ENCODE data around the gene ABCB9. TPM values are rescaled to one million over a fixed set of nuclear protein-coding genes. Genes with fewer than 3 reads are reported as not detected.
"Not testable (repeated sequence)": the region's sequence is repeated elsewhere in the genome, so short reads cannot be mapped to it uniquely, and the experiment has no call there.

The ABCB9 gene
- total RNA-seq: 2.1 TPM
- polyA plus RNA-seq: 1.8 TPM
- long read RNA-seq, donor 1: 0 reads
- long read RNA-seq, donor 2: 0 reads
- long read RNA-seq, donor 3, partial matches to known transcripts: 248 of 366 reads
- long read RNA-seq, donor 3, other reads (novel, unspliced or antisense): 117 of 366 reads
- long read RNA-seq, donor 4, partial matches to known transcripts: 138 of 224 reads
- long read RNA-seq, donor 4, other reads (novel, unspliced or antisense): 86 of 224 reads
- long read RNA-seq, donor 5, partial matches to known transcripts: 0 of 2 reads
- long read RNA-seq, donor 5, other reads (novel, unspliced or antisense): 0 of 2 reads
- long read RNA-seq, donor 6, partial matches to known transcripts: 247 of 407 reads
- long read RNA-seq, donor 6, other reads (novel, unspliced or antisense): 159 of 407 reads
- long read RNA-seq, donor 7, partial matches to known transcripts: 102 of 222 reads
- long read RNA-seq, donor 7, other reads (novel, unspliced or antisense): 120 of 222 reads
- long read RNA-seq, donor 8, partial matches to known transcripts: 0 of 1 reads
- long read RNA-seq, donor 8, other reads (novel, unspliced or antisense): 0 of 1 reads
- long read RNA-seq, donor 9, partial matches to known transcripts: 128 of 183 reads
- long read RNA-seq, donor 9, other reads (novel, unspliced or antisense): 55 of 183 reads
- long read RNA-seq, donor 10, partial matches to known transcripts: 103 of 177 reads
- long read RNA-seq, donor 10, other reads (novel, unspliced or antisense): 74 of 177 reads

DNA sequence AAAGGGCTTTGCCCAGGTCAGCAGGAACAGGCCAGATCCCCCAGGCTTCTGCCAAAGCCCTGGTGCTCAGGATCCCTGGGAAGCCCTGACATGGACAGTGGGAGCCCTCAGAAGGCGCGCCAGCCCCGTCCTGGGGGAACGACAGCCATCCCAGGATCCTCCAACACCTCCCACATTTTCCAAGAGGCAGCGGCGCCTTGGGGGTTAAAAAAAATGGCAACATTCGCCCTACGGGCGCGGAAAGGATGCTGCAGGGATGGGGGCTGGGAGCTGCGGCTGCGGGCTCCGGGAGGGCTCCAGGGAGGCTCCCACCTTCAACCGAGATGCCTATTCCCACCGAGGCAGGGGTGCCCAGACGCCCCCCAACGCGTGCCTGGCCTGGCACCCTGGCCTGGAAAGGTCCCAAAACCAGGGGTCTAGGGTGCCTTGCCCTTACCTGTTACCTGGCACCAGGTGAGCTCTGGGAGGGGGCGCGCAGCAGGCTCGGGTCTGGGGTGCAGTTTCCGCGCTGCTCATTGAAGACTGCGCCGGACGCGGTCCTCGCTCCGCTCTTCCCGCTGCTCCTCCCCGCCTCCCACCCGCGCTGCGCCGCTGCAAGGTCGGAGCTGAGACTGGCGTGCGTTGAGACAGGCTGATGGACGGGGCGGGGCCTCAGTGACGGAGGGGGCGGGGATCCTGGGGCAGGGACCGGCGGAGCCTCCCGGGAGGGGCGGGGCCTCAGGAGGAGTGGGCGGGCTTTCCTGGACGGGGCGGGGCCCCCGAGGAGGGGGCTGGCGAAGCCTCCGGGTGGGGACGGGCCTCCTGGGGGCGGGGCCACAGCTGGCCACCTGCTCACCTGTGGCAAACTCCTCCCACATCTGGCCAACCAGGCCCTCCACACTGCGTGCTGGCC lies at the start of gene ABCB9:
TSS of gene ABCB9 (minus strand) at position 613 of the 892 bp plus-strand sequence. CDS start 6,228 bp downstream, outside the sequence.
- peaks cover 8 to 27% of the 10 kb centered on the region in 2 donors for H3K4me1 ChIP-seq (ENCODE audit: control insufficient read depth in 2 of 2, insufficient read depth in 2 of 2, low read length in 2 of 2)
- H3K27ac ChIP-seq (ENCODE audit: low read depth in 1 of 2, low read length in 1 of 2): peak within 1 kb of the TSS in 1 of 2 donors; percentile 46

DNA sequence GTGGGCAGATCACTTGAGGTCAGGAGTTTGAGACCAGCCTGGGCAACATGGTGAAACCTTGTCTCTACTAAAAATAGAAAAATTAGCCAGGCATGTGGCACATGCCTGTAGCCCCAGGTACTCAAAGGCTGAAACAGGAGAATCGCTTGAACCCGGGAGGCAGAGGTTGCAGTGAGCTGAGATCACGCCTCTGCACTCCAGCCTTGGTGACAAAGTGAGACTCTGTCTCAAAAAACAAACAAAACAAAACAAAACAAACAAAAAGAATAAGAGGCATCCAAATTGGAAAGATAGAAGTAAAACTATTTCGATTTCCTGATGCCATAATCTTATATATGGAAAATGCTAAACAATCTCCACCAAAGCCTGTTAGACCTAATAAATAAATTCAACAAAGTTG lies 48.2 kb upstream of the ABCB9 start:
- H3K9me3 ChIP-seq (ENCODE audit: control insufficient read depth in 2 of 2, insufficient read depth in 1 of 2, low read length in 1 of 2); H3K27ac ChIP-seq (ENCODE audit: low read depth in 1 of 2, low read length in 1 of 2); H3K4me3 ChIP-seq (ENCODE audit: low read length in 2 of 2); H3K27me3 ChIP-seq (ENCODE audit: control insufficient read depth in 2 of 2, insufficient read depth in 1 of 2, low read length in 1 of 2); DNase-seq (ENCODE audit: low read depth in 6 of 9, low spot score in 9 of 9): not testable (repeated sequence)
- Histone ChIP-seq H3K4me1 (ENCODE audit: control insufficient read depth in 2 of 2, insufficient read depth in 2 of 2, low read length in 2 of 2) (peaks cover 0 to 14% of the 10 kb centered on the region in 2 donors), H3K36me3 (ENCODE audit: control insufficient read depth in 2 of 2, insufficient read depth in 2 of 2, low read length in 1 of 2) (peaks cover 60 to 89% of the 10 kb centered on the region in 2 donors)
- 97% methylated on average over 4 of the region's 4 CpGs for WGBS

More for the DNA sequence above, at the start of gene ABCB9:
- no peaks in the 10 kb centered on the region for H3K9me3 ChIP-seq (ENCODE audit: control insufficient read depth in 2 of 2, insufficient read depth in 1 of 2, low read length in 1 of 2)
- WGBS: 7% methylated on average over 55 of the region's 55 CpGs
- peak within 1 kb of the TSS; percentile 42 to 46 for H3K4me3 ChIP-seq (ENCODE audit: low read length in 2 of 2)
- no peaks in the 10 kb centered on the region for H3K27me3 ChIP-seq (ENCODE audit: control insufficient read depth in 2 of 2, insufficient read depth in 1 of 2, low read length in 1 of 2)
- DNase-seq (ENCODE audit: low read depth in 6 of 9, low spot score in 9 of 9): peak in 7 of 9 donors; percentile 65 to 86 (median 80)
- H3K36me3 ChIP-seq (ENCODE audit: control insufficient read depth in 2 of 2, insufficient read depth in 2 of 2, low read length in 1 of 2): no peaks in the 10 kb centered on the region

DNA sequence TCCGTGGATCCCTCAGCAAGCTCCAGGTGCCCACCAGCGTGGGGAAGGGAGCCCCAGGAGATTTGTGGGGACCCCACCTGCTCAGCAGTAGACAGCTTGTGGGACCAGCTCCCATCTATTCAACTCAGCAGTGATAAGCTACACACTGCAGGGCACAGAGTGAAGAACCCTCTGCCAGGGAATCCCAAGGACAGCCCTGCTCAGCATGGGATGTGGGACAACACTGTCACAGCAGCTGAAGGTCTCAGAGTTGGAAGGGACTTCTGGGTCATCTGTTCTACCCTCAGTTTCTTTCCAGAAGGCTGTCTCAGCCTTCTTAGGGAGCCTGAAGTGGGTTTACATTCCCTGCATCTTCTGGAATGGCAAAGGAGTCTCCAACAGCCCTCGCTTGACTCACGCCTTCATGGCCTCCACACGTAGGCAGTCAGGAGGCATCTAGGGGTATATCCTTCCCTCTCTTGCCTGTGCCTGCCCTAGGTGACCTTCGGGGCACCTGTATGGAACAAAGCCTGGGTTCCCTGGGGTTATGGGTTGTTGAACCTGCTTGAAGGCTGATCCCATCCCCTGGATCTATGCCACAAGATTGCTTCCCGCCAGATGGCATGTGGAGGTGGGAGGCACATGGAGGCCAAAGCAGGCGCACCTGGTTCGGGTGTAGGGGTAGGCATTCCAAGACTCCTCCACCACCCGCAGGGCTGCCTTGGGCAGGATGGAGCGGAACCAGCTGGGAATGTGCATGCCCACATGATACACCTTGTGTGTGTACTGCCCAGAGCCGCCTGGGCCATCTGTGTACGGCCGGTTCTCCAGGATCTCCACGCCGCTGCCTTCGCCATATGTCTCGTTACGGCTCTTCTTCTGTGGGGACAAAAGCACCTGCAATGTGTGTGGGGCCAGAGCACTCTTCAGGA lies 47.2 kb upstream of the ABCB9 start:
- Histone ChIP-seq H3K4me1 (ENCODE audit: control insufficient read depth in 2 of 2, insufficient read depth in 2 of 2, low read length in 2 of 2) (peaks cover 0 to 12% of the 10 kb centered on the region in 2 donors), H3K36me3 (ENCODE audit: control insufficient read depth in 2 of 2, insufficient read depth in 2 of 2, low read length in 1 of 2) (peaks cover 62 to 89% of the 10 kb centered on the region in 2 donors), H3K27me3 (ENCODE audit: control insufficient read depth in 2 of 2, insufficient read depth in 1 of 2, low read length in 1 of 2) (no peaks in the 10 kb centered on the region), H3K4me3 (ENCODE audit: low read length in 2 of 2) (no peak overlapping the region), H3K27ac (ENCODE audit: low read depth in 1 of 2, low read length in 1 of 2) (no peak overlapping the region), H3K9me3 (ENCODE audit: control insufficient read depth in 2 of 2, insufficient read depth in 1 of 2, low read length in 1 of 2) (no peaks in the 10 kb centered on the region)
- no peak for DNase-seq (ENCODE audit: low read depth in 6 of 9, low spot score in 9 of 9)
- 97% methylated on average over 19 of the region's 19 CpGs for WGBS

DNA sequence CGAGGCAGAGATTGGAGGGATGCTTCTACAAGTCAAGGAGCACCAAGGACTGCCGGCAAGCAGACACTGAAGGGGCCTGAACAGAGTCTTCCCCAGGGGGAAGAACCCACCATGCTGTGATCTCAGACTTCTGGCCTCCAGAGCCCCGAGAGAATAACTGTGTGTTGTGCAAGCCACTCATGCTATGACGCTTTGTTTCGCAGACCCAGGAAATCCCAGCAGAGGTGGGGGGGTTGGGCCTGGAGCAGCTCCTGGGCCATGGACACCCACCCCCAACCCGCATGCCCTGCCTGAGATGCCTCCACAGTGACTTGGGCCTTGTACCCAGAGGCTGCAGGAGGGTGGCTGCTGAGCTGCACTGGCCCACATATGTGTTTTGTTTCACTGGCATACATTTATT lies 45.4 kb upstream of the ABCB9 start:
- Histone ChIP-seq H3K9me3 (ENCODE audit: control insufficient read depth in 2 of 2, insufficient read depth in 1 of 2, low read length in 1 of 2) (no peaks in the 10 kb centered on the region), H3K4me3 (ENCODE audit: low read length in 2 of 2) (no peak overlapping the region), H3K36me3 (ENCODE audit: control insufficient read depth in 2 of 2, insufficient read depth in 2 of 2, low read length in 1 of 2) (peaks cover 79 to 96% of the 10 kb centered on the region in 2 donors)

DNA sequence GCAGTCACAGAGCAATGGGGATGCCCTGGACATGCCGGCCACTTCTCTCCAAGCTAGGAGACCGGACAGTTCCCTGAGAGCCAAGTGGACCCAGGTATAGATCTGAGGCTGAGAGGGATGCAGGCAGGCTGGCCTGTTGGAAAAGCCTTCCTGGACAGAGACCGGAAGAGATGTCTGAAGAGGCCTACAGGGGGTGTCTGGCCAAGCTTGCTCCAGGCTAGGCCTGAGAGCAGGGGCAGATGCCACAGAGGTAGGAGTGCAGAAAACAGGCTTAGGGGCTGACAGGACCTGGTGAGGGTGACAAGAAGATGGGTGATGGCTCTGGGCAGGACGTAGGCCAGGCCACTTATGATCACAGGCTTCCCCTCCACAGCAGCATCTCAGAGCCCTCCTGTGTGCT lies 44.4 kb upstream of the ABCB9 start:
- WGBS: 96% methylated on average over 4 of the region's 4 CpGs
- no peaks in the 10 kb centered on the region for H3K27me3 ChIP-seq (ENCODE audit: control insufficient read depth in 2 of 2, insufficient read depth in 1 of 2, low read length in 1 of 2)

More for the DNA sequence above, 45.4 kb upstream of the ABCB9 start:
- Histone ChIP-seq H3K27me3 (ENCODE audit: control insufficient read depth in 2 of 2, insufficient read depth in 1 of 2, low read length in 1 of 2) (no peaks in the 10 kb centered on the region), H3K27ac (ENCODE audit: low read depth in 1 of 2, low read length in 1 of 2) (no peak overlapping the region), H3K4me1 (ENCODE audit: control insufficient read depth in 2 of 2, insufficient read depth in 2 of 2, low read length in 2 of 2) (peaks cover 0 to 12% of the 10 kb centered on the region in 2 donors)
- DNase-seq (ENCODE audit: low read depth in 6 of 9, low spot score in 9 of 9): no peak
- WGBS: 97% methylated on average over 6 of the region's 6 CpGs

DNA sequence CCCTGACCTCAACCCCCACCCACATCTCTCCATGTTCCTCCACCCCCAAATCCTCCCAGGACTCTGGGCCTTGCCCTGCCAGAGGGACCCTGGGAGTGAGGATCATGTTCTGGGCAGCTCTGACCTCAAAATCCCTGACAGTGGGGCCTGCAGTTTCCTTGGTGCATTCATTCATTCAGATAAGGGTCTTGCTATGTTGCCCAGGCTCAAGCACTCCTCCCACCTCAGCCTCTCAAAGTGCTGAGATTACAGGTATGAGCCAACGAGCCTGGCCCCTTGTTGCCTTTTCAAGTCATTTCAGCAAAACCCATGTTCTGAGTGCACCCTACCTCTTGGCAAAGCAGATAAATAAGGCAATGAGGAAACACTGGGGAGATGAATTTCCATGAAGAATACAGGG lies 43.8 kb upstream of the ABCB9 start:
- Histone ChIP-seq H3K27ac (ENCODE audit: low read depth in 1 of 2, low read length in 1 of 2) (no peak overlapping the region), H3K9me3 (ENCODE audit: control insufficient read depth in 2 of 2, insufficient read depth in 1 of 2, low read length in 1 of 2) (no peaks in the 10 kb centered on the region), H3K36me3 (ENCODE audit: control insufficient read depth in 2 of 2, insufficient read depth in 2 of 2, low read length in 1 of 2) (peaks cover 86 to 99% of the 10 kb centered on the region in 2 donors), H3K27me3 (ENCODE audit: control insufficient read depth in 2 of 2, insufficient read depth in 1 of 2, low read length in 1 of 2) (no peaks in the 10 kb centered on the region), H3K4me1 (ENCODE audit: control insufficient read depth in 2 of 2, insufficient read depth in 2 of 2, low read length in 2 of 2) (peaks cover 0 to 10% of the 10 kb centered on the region in 2 donors), H3K4me3 (ENCODE audit: low read length in 2 of 2) (no peak overlapping the region)
- DNase-seq (ENCODE audit: low read depth in 6 of 9, low spot score in 9 of 9): no peak
- WGBS: 91% methylated on average over 1 of the region's 1 CpG

More for the DNA sequence above, 44.4 kb upstream of the ABCB9 start:
- H3K36me3 ChIP-seq (ENCODE audit: control insufficient read depth in 2 of 2, insufficient read depth in 2 of 2, low read length in 1 of 2): peaks cover 80 to 98% of the 10 kb centered on the region in 2 donors
- H3K27ac ChIP-seq (ENCODE audit: low read depth in 1 of 2, low read length in 1 of 2): no peak overlapping the region
- H3K4me3 ChIP-seq (ENCODE audit: low read length in 2 of 2): no peak overlapping the region
- no peaks in the 10 kb centered on the region for H3K9me3 ChIP-seq (ENCODE audit: control insufficient read depth in 2 of 2, insufficient read depth in 1 of 2, low read length in 1 of 2)
- peaks cover 0 to 10% of the 10 kb centered on the region in 2 donors for H3K4me1 ChIP-seq (ENCODE audit: control insufficient read depth in 2 of 2, insufficient read depth in 2 of 2, low read length in 2 of 2)
- DNase-seq (ENCODE audit: low read depth in 6 of 9, low spot score in 9 of 9): no peak

DNA sequence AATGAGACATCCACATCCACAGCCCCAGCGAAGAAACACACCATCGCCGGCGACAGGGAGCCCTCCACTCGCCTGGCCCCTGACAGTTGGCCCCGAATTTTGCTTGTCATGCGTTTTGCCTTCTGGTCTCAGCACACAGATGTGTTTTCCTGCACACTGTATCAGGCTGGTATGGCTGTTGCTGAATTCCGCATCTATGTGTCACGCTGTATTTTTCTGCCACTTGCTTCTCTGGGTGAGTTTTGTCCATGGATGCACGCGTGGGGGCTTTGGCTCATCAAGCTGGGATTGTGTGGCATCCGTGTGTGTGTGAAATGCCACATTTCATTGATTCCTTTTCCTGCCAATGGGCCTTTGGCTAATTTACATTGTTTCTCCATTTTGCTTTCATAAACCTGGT lies 40.7 kb upstream of the ABCB9 start:
- Histone ChIP-seq H3K4me3 (ENCODE audit: low read length in 2 of 2) (no peak overlapping the region), H3K4me1 (ENCODE audit: control insufficient read depth in 2 of 2, insufficient read depth in 2 of 2, low read length in 2 of 2) (peaks cover 0 to 5% of the 10 kb centered on the region in 2 donors), H3K27ac (ENCODE audit: low read depth in 1 of 2, low read length in 1 of 2) (no peak overlapping the region), H3K9me3 (ENCODE audit: control insufficient read depth in 2 of 2, insufficient read depth in 1 of 2, low read length in 1 of 2) (no peaks in the 10 kb centered on the region), H3K36me3 (ENCODE audit: control insufficient read depth in 2 of 2, insufficient read depth in 2 of 2, low read length in 1 of 2) (peaks cover 85 to 96% of the 10 kb centered on the region in 2 donors), H3K27me3 (ENCODE audit: control insufficient read depth in 2 of 2, insufficient read depth in 1 of 2, low read length in 1 of 2) (no peaks in the 10 kb centered on the region)
- DNase-seq (ENCODE audit: low read depth in 6 of 9, low spot score in 9 of 9): no peak
- 95% methylated on average over 12 of the region's 12 CpGs for WGBS

DNA sequence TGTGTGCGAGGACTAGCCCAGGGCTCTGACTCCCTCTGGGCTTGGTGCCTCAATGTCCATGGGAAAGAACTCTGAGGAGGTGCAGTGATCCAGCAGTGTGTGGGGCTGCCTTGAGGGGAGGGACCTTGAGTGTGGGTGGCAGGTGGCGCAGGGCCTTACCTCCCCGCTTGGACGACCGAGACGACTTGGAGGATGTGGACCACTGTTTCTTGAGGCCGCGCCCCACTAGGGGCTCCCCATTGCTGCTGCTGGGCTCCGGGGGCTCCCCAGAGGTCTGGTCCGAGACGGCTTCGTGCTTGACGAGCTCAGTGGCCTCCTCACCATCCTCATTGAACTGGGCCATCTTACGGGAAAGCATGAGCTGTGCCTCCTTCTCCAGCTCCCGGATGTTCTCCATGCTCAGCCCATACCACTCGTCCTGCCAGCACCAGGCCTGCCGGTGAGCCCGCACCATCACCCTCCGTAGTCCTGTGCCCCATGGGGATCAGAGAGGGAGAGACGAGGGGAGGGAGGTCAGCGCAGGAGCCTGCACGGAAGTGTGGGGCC lies 38.9 kb upstream of the ABCB9 start:
- H3K27me3 ChIP-seq (ENCODE audit: control insufficient read depth in 2 of 2, insufficient read depth in 1 of 2, low read length in 1 of 2): no peaks in the 10 kb centered on the region
- H3K4me1 ChIP-seq (ENCODE audit: control insufficient read depth in 2 of 2, insufficient read depth in 2 of 2, low read length in 2 of 2): peaks cover 0 to 4% of the 10 kb centered on the region in 2 donors
- peaks cover 85 to 96% of the 10 kb centered on the region in 2 donors for H3K36me3 ChIP-seq (ENCODE audit: control insufficient read depth in 2 of 2, insufficient read depth in 2 of 2, low read length in 1 of 2)
- WGBS: 96% methylated on average over 22 of the region's 22 CpGs
- H3K4me3 ChIP-seq (ENCODE audit: low read length in 2 of 2): no peak overlapping the region
- no peak overlapping the region for H3K27ac ChIP-seq (ENCODE audit: low read depth in 1 of 2, low read length in 1 of 2)
- H3K9me3 ChIP-seq (ENCODE audit: control insufficient read depth in 2 of 2, insufficient read depth in 1 of 2, low read length in 1 of 2): peaks cover 0 to under 1% of the 10 kb centered on the region in 2 donors
- no peak for DNase-seq (ENCODE audit: low read depth in 6 of 9, low spot score in 9 of 9)

Measured in thymus (tissue), 14 donors.